GM19351 (cell line): ENCODE measurements around the gene KRTAP8-1.

Experiments
- ATAC-seq: cut with Tn5 transposase; IDR thresholded peaks from one replicate; pipeline ENCODE4 v1.9.1; 2021; ENCODE audit warnings: mild to moderate bottlenecking, moderate library complexity; ENCODE audit not compliant: unreplicated experiment

KRTAP8-1 gene, protein sequence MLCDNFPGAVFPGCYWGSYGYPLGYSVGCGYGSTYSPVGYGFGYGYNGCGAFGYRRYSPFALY

GRCh38 chr21:30813174-30813573 lies at the start of gene KRTAP8-1:
Gene KRTAP8-1 (minus strand): TSS chr21:30813274. CDS start chr21:30813220, 54 bp downstream.
- ATAC-seq, result no peak

- no peak for ATAC-seq
Measured at GRCh38 chr21:30847627-30848500, 34.8 kb upstream of the KRTAP8-1 start.

- ATAC-seq, result no peak
Measured at GRCh38 chr21:30842990-30843389, 29.9 kb upstream of the KRTAP8-1 start.

DNA sequence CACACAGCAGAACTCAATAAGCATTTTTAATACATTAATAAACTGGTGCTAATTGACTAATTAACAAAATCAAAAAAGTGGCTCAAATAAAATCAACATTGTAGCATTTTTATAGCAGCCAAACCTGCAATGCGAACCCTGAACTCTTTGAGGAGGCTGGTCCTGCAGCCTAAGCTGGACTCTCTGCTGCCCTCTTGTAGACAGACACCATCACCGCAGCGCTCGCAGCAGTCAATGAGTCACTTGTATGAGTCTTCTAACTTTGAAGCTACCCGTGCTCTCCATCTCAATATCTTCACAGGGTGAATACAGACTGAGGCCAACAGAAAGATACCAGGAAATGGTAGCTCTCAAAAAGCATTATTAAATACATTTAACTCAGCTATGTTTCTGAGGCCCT lies 26.2 kb upstream of the KRTAP8-1 start:
- ATAC-seq, result no peak

DNA sequence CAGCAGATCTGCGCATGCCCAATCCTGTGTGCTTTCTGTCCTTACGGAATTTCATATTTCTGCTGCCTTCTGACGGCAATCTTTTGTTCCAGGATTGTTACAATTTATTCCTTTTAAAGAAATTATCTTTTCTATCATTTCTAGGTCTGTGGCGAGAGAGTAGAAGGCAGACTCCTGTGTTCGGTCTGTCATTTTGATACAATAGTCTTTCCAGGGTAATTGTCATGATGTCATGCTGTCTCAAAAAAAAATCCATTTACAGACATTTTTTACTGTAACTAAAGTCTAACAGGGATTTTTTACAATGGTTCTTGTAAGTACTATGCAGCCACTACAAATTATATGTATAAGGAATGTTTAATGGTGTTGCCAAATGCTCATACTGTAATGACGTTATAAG lies 25.5 kb upstream of the KRTAP8-1 start:
- ATAC-seq, result no peak

DNA sequence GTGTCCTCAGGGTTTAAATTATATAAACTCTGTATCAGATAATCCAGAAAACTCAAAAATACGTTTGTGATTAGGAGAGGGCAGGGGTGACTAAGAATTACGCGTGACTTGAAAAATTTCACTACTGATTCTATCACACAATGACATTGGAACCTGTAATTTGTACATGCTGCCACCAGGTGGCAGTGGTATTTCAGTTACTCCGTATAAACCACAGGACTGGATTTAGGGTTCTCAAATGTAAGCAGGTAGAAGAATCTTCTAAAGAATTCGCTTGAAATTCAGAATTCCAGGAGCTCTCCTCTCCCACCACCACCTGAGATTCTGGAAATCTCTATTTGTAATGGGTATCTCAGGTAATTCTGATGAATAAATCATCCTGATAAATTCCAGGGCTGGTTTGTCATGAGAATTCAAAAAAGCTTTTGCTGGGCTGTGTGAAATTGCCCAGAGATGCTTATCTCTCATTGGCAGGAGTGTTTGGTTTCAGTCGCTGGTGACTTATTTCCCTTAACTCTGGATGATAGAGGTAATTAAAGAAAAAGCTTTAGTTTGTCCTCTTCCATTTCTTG lies 18.2 kb upstream of the KRTAP8-1 start:
- no peak for ATAC-seq

- ATAC-seq, result no peak
Measured at GRCh38 chr21:30829659-30830058, 16.6 kb upstream of the KRTAP8-1 start, which contains the start of gene KRTAP7-1. Gene KRTAP7-1 (minus strand): TSS chr21:30829759. CDS start chr21:30829698, 61 bp downstream.

- ATAC-seq, result no peak
Measured at GRCh38 chr21:30818837-30819610, 6.0 kb upstream of the KRTAP8-1 start.

DNA sequence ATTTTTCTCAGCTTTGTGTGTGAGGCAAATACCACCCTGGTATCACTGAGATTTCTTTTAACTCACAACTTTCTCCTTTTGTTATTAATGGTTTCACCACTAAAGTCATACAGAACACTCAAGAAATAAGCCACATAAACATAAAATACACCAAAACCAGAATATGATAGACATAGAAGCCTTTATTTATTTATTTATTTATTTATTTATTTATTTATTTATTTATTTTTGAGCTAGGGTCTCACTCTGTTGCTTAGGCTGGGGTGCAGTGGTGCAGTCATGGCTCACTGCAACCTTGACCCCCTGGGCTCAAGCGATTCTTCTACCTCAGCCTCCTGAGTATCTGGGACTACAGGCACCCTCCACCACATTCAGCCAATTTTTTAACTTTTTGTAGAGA lies 12.5 kb downstream of the KRTAP8-1 start:
- ATAC-seq, result no peak

DNA sequence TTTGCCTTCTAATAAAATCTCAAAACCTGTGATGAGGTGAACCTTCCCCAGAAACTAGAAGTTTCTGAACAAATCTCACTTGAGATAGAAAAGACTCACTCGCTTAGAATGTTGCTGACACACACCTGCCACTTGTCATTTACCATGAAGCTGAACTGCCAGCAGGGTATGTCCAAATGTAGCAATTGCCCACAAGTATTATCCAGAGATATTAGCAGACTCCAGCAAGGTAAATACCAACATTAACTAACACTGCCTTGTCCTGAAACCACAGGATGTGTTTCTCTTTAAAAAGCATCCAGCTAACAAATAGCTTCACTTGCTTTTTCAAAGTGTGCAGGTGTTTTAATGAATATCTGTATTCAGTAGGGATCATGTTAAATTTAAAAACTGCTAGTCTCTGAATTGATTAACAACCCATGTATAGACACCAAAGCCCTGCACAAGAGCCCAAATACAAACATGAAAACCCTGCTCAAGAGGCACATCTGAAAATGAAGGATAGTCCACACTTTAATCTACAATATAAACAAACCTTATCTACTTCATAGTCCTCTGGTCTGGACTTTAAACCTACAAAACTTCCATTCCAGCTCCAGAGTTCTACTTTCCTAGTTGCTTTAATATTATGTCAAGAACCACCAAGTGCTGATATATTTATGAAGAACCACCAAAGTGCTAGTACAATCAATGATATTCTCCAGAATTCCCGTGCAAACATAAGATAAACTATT lies 19.3 kb downstream of the KRTAP8-1 start:
- no peak for ATAC-seq

GRCh38 chr21:30779249-30779648 lies 33.8 kb downstream of the KRTAP8-1 start:
- ATAC-seq, result no peak

- no peak for ATAC-seq
Measured at GRCh38 chr21:30769724-30770431, 43.2 kb downstream of the KRTAP8-1 start.
